OCI-LY1 (cell line): ENCODE results near the gene SAT2.
A peak's percentile ranks its signal among the peaks of the same experiment; 100 is the strongest.

Experiments used
- H2AFZ ChIP-seq: fragments of 200-600 bp; sonication (generic), shearing (Covaris generic); 2 replicates; pipeline ENCODE4 v1.6.0; 2014; ENCODE audit warnings: antibody characterized with exemption, mild to moderate bottlenecking, low read length
- H3F3A ChIP-seq: fragments of 200-600 bp; sonication (generic), shearing (Covaris generic); 2 replicates; pipeline ENCODE4 v1.6.0; 2014; ENCODE audit warnings: mild to moderate bottlenecking, antibody characterized with exemption, low read length, moderate library complexity; ENCODE audit not compliant: insufficient read depth
- H3K27ac ChIP-seq: fragments of 200-600 bp; sonication (generic); 2 replicates; pipeline ENCODE4 v1.5.1; 2014; ENCODE audit warnings: low read length, mixed run types, mild to moderate bottlenecking, low read depth; ENCODE audit not compliant: poor library complexity, severe bottlenecking
- H3K27me3 ChIP-seq: fragments of 200-600 bp; sonication (generic); 2 replicates; pipeline ENCODE4 v1.6.0; 2014; ENCODE audit warnings: antibody characterized with exemption, mild to moderate bottlenecking, low read length, moderate library complexity; ENCODE audit not compliant: insufficient read depth
- H3K36me3 ChIP-seq: fragments of 200-600 bp; sonication (generic); 2 replicates; pipeline ENCODE4 v1.6.1; 2014; ENCODE audit warnings: mild to moderate bottlenecking, antibody characterized with exemption, low read length, moderate library complexity, mixed read lengths; ENCODE audit not compliant: insufficient read depth
- H3K4me1 ChIP-seq: fragments of 200-600 bp; sonication (generic); 2 replicates; pipeline ENCODE4 v1.5.1; 2014; ENCODE audit warnings: mild to moderate bottlenecking, low read length, moderate library complexity; ENCODE audit not compliant: insufficient read depth, severe bottlenecking
- H3K4me2 ChIP-seq: fragments of 200-600 bp; sonication (generic), shearing (Covaris generic); 2 replicates; pipeline ENCODE4 v1.6.1; 2014; ENCODE audit warnings: low read length
- H3K4me3 ChIP-seq: fragments of 200-600 bp; sonication (generic); 2 replicates; pipeline ENCODE4 v1.5.1; 2014; ENCODE audit warnings: low read length, low read depth, mild to moderate bottlenecking, mixed read lengths; ENCODE audit not compliant: poor library complexity, severe bottlenecking
- H3K79me2 ChIP-seq: fragments of 200-600 bp; shearing (Covaris generic); 2 replicates; pipeline ENCODE4 v1.6.1; 2016; ENCODE audit warnings: mixed run types, low read length, mixed read lengths; ENCODE audit not compliant: insufficient read depth
- H3K9ac ChIP-seq: fragments of 200-600 bp; sonication (generic), shearing (Covaris generic); 2 replicates; pipeline ENCODE4 v1.6.1; 2014; ENCODE audit warnings: mild to moderate bottlenecking, low read length, mixed read lengths
- H3K9me2 ChIP-seq: fragments of 200-600 bp; sonication (generic), shearing (Covaris generic); 2 replicates; pipeline ENCODE4 v1.6.1; 2014; ENCODE audit warnings: low read depth, mild to moderate bottlenecking, low read length, mixed read lengths
- H3K9me3 ChIP-seq: fragments of 200-600 bp; shearing (Covaris generic); 2 replicates; pipeline ENCODE4 v1.6.1; 2014; ENCODE audit warnings: low read length, mixed read lengths
- H4K20me1 ChIP-seq: fragments of 200-600 bp; sonication (generic), shearing (Covaris generic); 2 replicates; pipeline ENCODE4 v1.6.0; 2016; ENCODE audit warnings: mild to moderate bottlenecking, low read length; ENCODE audit not compliant: insufficient read depth
- EZH2 ChIP-seq: fragments of 200-600 bp; sonication (generic), shearing (Covaris generic); IDR thresholded peaks from 2 replicates; pipeline ENCODE4 v1.8.0; 2017; ENCODE audit warnings: borderline replicate concordance, mixed run types, mild to moderate bottlenecking, antibody characterized with exemption, low read length, moderate library complexity, mixed read lengths
- TF ChIP-seq, protein P1 (sequence below): fragments of 200-600 bp; sonication (generic), shearing (Covaris generic); IDR thresholded peaks from 2 replicates; pipeline ENCODE4 v1.5.1; 2017; ENCODE audit warnings: mild to moderate bottlenecking, antibody characterized with exemption, low read length, moderate library complexity, mixed read lengths

Gene SAT2

GRCh38 chr17:7579001-7579833 lies 48.4 kb downstream of the SAT2 start, which contains the start of gene CD68:
Gene CD68 (plus strand): TSS chr17:7579638. CDS start chr17:7579678, 40 bp downstream.
- Histone ChIP-seq H3F3A (peaks cover 44% of the 10 kb centered on the region), H3K4me2 (no peak within 1 kb of the TSS), H2AFZ (no peak within 1 kb of the TSS), H3K9me3 (no peaks in the 10 kb centered on the region), H3K36me3 (peaks cover 60% of the 10 kb centered on the region), H3K27me3 (no peaks in the 10 kb centered on the region), H3K27ac (peak within 1 kb of the TSS; percentile 88), H3K9ac (no peak within 1 kb of the TSS), H3K9me2 (no peaks in the 10 kb centered on the region), H3K79me2 (peaks cover 13% of the 10 kb centered on the region), H3K4me1 (peaks cover 55% of the 10 kb centered on the region), H4K20me1 (peaks cover 5% of the 10 kb centered on the region; the same call in 1 of the 2 replicates), H3K4me3 (no peak within 1 kb of the TSS)
- no peak for TF ChIP-seq EZH2
- TF ChIP-seq, protein P1, sequence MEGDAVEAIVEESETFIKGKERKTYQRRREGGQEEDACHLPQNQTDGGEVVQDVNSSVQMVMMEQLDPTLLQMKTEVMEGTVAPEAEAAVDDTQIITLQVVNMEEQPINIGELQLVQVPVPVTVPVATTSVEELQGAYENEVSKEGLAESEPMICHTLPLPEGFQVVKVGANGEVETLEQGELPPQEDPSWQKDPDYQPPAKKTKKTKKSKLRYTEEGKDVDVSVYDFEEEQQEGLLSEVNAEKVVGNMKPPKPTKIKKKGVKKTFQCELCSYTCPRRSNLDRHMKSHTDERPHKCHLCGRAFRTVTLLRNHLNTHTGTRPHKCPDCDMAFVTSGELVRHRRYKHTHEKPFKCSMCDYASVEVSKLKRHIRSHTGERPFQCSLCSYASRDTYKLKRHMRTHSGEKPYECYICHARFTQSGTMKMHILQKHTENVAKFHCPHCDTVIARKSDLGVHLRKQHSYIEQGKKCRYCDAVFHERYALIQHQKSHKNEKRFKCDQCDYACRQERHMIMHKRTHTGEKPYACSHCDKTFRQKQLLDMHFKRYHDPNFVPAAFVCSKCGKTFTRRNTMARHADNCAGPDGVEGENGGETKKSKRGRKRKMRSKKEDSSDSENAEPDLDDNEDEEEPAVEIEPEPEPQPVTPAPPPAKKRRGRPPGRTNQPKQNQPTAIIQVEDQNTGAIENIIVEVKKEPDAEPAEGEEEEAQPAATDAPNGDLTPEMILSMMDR, result no peak

- peaks cover 28% of the 10 kb centered on the region for H3K79me2 ChIP-seq
- peaks cover 48% of the 10 kb centered on the region for H3F3A ChIP-seq
- H3K27ac ChIP-seq, result no peak overlapping the region
- no peak overlapping the region for H2AFZ ChIP-seq
- H3K27me3 ChIP-seq, result no peaks in the 10 kb centered on the region
- H3K4me3 ChIP-seq, result no peak overlapping the region
- no peak overlapping the region for H3K4me2 ChIP-seq
- no peaks in the 10 kb centered on the region for H3K9me2 ChIP-seq
- H4K20me1 ChIP-seq, result peaks cover 5% of the 10 kb centered on the region; the same call in 1 of the 2 replicates
- peaks cover 73% of the 10 kb centered on the region for H3K36me3 ChIP-seq
- TF ChIP-seq, protein P1, result no peak
- no peak for TF ChIP-seq EZH2
- H3K4me1 ChIP-seq, result peaks cover 50% of the 10 kb centered on the region
- no peaks in the 10 kb centered on the region for H3K9me3 ChIP-seq
- H3K9ac ChIP-seq, result no peak overlapping the region
These were observed 50.1 kb downstream of the SAT2 start for GRCh38 chr17:7577327-7578199.

GRCh38 chr17:7576432-7576937 lies 51.1 kb downstream of the SAT2 start:
- H4K20me1 ChIP-seq, result peaks cover 5% of the 10 kb centered on the region; the same call in 1 of the 2 replicates
- no peaks in the 10 kb centered on the region for H3K9me2 ChIP-seq
- no peak overlapping the region for H3K4me3 ChIP-seq
- H2AFZ ChIP-seq, result no peak overlapping the region
- H3K27me3 ChIP-seq, result no peaks in the 10 kb centered on the region
- no peaks in the 10 kb centered on the region for H3K9me3 ChIP-seq
- no peak overlapping the region for H3K4me2 ChIP-seq
- peaks cover 28% of the 10 kb centered on the region for H3K79me2 ChIP-seq
- no peak overlapping the region for H3K27ac ChIP-seq
- H3K36me3 ChIP-seq, result peaks cover 76% of the 10 kb centered on the region
- peaks cover 40% of the 10 kb centered on the region for H3K4me1 ChIP-seq
- H3F3A ChIP-seq, result peaks cover 48% of the 10 kb centered on the region
- no peak overlapping the region for H3K9ac ChIP-seq
- no peak for TF ChIP-seq EZH2
- TF ChIP-seq, protein P1, result no peak
